ENCODE measurements around the gene STK17A. TPM values are rescaled to one million over a fixed set of nuclear protein-coding genes. Genes with fewer than 3 reads are reported as not detected.

The STK17A gene
- total RNA-seq, result 74.6 and 79.7 TPM in 2 replicates

DNA sequence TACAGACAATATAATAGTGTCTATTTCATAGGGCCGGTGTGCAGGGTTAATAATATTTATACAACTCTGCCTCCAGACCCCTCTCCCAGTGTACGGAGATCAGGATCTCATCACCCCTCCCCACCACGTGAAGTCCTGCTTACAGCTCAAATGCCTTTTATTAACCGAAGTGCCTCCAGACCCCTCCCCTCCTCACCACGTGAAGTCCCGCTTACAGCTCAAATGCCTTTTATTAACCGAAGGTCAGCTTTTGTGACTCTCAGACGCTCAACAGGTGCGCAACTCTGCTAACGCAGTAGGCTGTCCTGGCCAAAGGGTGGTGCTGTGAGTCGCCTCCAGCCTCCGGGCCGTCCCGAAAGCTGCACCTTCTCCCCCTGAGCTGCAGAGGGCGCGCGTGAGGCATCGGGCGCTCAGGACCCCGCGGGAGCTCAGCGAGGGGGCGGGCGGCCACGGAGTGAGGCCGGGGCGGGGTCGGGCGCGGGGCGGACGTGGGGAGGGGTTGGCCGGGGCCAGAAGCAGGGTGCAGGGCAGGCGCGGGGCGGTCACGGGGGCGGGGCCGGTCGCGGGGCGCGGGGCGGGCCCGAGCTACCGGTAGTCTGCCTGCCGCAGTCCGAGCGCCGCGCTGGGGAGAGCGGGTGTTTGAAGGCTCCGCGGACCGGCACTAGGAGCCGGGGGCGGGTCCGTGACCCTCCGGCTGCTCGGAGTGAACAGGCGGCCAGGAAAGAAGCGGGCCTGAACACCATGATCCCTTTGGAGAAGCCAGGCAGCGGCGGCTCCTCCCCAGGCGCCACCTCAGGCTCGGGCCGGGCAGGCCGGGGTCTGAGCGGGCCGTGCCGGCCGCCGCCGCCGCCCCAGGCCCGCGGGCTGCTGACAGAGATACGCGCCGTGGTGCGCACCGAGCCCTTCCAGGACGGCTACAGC is at the start of gene STK17A:
TSS of gene STK17A (plus strand) at position 606 of the 921 bp plus-strand sequence. CDS start at position 742, 136 bp downstream.

Other genes starting within 250 kb of the STK17A start
- gene COA1, start 146.4 kb downstream of the STK17A start, total RNA-seq, result 37.4 and 54.8 TPM in 2 replicates
- gene BLVRA, start 175.6 kb downstream of the STK17A start, total RNA-seq, result 51.9 and 67.6 TPM in 2 replicates